G401.6 (cell line): ENCODE data around the gene STRIP2.
"Not testable (repeated sequence)": the region's sequence is repeated elsewhere in the genome, so short reads cannot be mapped to it uniquely, and the experiment has no call there.

Experiments used
- FAIRE-seq: peaks from 2 replicates; lab custom pipeline; 2012; peaks lifted over from hg19 to GRCh38; lab: Jason Lieb, UNC

STRIP2 gene, protein sequence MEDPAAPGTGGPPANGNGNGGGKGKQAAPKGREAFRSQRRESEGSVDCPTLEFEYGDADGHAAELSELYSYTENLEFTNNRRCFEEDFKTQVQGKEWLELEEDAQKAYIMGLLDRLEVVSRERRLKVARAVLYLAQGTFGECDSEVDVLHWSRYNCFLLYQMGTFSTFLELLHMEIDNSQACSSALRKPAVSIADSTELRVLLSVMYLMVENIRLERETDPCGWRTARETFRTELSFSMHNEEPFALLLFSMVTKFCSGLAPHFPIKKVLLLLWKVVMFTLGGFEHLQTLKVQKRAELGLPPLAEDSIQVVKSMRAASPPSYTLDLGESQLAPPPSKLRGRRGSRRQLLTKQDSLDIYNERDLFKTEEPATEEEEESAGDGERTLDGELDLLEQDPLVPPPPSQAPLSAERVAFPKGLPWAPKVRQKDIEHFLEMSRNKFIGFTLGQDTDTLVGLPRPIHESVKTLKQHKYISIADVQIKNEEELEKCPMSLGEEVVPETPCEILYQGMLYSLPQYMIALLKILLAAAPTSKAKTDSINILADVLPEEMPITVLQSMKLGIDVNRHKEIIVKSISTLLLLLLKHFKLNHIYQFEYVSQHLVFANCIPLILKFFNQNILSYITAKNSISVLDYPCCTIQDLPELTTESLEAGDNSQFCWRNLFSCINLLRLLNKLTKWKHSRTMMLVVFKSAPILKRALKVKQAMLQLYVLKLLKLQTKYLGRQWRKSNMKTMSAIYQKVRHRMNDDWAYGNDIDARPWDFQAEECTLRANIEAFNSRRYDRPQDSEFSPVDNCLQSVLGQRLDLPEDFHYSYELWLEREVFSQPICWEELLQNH

DNA sequence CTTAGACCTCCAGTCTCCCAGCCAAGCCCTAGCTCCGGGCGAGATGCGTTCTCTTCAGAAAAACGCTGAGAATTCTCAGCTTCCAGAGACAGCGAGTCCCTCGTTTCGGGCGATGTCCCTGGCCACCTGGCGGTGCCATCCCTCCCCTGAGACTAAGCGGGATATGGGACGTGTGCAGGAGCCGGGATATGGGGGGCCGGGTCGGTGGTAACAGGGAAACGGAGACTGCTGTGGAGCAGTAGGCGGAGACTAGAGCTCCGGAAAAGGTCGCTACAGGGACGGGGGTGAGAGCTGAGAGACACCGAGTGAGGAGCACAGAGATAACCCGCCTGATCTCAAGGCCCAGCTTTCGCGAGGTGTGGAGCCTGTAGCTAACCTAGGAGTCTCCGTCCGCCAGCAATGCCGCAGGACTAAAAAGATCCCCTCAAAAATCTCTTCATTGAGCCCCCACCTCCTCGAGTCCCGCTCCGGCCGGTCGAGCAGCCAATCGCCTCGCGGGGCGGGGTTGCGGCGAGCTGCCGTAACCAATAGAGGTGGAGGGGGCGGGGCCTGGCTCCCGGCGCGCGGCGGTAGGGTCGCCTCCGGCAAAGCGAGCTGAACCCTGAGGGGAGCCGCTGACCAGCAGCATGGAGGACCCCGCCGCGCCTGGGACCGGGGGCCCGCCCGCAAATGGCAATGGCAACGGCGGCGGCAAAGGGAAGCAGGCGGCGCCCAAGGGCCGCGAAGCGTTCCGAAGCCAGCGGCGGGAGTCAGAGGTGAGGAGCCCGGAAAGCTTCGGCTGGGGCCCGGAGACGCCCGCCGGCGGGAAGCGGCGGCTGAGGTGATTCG lies at the start of gene STRIP2:
Gene STRIP2 (plus strand): TSS at position 586 of the 828 bp plus-strand sequence. CDS start 41 bp downstream, at position 627.
- FAIRE-seq, result peak; percentile 21

DNA sequence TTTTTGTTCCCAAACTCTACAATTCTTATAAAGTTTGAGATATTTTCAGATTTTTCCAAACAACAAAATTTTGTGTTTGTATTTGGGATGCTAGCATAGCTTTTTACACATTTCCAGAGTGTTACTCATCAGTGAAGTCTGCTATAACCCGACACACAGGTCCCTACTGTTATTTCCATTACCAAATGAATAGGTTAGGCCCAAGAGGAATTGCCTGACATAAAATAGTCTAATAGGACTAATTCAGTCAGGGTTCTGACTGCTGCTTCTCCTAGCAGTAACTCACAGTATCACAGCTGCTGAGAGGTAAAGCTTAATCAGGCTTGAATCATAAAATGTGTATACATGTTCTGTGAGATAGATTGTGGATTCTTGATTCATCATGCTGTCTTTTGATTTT lies 49.1 kb upstream of the STRIP2 start:
- no peak for FAIRE-seq

DNA sequence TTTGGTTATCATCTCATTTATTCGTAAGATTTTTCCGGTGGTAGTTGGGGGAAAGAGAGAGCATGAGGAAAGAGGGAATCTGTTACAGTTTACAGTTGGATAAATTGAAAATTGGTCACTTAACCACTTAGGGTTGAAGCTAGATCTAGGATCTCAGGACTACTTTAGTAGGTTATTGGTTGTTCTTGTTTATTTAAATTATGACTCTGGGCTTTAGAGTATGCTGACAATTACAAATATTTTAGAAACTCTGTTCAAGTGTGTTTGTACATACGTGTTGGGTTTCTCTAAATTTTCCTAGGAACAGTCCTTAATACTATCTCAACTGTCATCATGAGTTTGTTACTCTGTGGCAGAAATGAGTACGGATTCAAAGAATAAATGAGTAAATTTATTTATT lies 48.6 kb upstream of the STRIP2 start:
- no peak for FAIRE-seq

DNA sequence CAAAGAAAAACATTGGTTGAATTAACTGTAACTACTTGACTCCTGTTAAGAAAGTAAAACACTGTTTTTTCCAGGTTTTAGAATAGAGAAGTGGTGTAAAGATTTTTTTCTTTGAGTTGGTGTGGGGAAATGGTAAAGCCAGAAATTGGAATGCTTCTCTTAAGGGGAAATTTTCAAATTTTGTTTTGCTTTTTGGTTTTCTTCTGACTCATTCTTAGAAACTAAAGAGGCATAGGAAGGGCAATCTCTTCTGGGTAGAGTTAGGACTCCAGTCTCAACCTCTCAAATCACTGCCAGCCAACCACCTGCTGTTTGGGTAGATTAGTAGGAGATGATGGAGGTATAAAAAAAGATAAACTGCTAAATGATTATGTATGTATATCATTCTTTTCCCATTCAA lies 47.7 kb upstream of the STRIP2 start:
- FAIRE-seq, result no peak

DNA sequence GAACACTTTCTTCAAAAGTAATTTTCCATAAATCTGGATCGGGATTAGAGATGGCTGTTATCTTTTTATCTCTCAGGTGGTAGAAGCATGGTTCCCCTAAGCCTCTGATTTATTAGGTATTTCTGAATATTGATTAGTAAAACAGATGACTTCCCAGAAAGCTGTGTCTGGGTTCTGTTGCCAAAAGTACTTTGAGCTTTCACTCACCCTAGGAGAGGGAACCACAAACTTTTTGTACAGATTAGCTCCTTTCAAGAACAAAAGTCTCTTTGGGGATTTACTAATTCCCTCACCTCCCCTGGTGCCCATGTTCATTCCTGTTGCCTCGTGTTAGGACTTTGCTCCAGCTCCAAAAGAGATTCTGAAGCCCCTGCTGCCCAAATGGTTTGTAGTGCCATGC lies 46.7 kb upstream of the STRIP2 start:
- FAIRE-seq, result no peak

DNA sequence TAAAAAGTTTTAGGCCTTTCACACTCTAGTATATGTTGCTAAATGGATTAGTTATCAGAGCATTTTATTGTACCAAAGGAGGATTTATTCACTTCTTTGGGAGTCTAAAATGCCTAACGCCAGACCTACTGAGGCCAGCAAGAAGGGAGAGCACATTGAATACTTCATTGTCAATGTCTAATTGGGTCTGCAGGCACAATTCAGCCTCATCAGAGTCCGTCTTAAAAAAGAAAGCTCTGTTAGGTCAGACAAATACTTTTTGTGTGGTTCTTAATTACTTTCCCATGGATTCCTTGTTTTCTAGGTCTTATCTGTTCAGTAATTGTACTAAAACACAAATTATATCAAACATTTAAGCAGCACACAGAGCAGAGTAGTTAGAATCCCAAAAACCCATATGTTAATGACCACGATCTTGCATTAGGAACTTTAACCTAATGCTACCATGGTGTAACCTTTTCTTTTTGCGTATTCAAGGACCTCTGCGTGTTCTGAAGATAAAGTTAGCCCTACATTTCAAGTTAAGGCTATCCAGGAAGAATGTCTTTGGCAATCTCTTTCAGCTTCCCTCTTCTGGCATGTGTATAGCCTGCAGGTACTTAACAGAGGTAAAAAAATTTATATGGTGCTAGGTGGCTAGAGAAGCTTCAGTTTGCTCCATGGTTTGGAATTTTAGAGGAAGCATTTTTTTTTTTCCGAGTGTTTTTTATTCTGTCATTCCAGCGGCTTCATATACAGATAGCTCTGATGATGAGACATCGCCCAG lies 45.7 kb upstream of the STRIP2 start:
- no peak for FAIRE-seq

DNA sequence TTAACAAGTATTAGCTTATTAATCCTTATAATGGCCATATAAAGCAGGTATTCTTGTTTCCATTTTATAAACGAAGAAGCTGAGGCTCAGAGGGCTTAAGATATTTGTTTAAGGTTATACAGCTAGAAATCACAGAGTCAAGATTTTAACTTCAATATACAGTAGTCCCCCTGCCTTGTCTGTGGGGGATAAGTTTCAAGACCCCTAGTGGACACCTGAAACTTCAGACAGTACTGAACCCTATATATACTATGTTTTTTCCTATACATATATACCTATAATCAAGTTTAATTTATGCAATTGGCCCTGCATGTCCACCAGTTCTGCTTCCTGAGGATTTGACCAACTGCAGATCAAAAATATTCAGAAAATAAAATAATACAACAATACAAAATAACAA lies 44.4 kb upstream of the STRIP2 start:
- FAIRE-seq, result no peak

DNA sequence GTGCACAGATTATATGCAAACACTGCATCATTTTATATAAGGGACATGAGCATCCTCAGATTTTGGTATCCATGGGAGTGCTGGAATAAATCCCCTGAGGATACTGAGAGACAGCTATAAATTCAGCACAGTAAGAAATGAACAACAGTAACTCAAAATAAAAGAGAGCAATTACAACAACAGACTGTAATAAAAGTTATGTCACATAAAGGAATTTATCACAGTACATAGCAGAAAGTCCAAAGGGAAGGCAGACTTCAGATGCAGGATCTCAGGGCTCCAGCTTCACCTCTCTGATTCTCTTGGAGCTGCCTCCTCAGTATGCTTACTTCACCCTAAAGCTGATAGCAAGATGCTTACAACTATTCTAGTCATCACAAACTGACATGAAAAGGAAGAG lies 43.9 kb upstream of the STRIP2 start:
- no peak for FAIRE-seq

DNA sequence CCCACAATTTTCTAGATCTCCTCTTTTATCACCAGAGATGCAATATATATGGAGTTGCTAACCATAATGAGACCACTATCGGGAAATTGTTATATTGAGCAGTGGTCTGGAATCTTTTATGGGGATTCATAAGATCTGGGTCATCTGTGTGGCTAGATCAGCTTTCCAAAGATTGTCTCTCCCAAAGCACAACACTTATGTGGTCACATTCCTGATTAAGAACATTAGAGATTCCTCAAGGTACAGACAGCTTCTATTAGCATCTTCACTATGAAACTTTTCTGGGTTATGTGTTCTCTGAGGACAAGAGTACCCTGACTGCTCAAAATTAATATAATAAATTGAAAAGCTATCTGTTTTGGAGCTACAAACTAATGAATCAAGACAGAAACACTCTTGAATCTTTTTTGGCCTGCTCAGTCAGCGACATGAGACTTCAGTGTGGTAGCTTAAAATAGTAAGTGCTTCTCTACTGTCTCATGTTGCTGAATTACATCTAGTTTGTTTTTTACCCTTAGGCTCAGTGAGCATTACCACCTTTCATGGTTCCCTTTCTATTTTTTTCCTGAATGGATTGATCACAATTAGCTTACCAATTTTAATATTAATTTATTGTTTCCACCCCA lies 42.6 kb upstream of the STRIP2 start:
- no peak for FAIRE-seq

DNA sequence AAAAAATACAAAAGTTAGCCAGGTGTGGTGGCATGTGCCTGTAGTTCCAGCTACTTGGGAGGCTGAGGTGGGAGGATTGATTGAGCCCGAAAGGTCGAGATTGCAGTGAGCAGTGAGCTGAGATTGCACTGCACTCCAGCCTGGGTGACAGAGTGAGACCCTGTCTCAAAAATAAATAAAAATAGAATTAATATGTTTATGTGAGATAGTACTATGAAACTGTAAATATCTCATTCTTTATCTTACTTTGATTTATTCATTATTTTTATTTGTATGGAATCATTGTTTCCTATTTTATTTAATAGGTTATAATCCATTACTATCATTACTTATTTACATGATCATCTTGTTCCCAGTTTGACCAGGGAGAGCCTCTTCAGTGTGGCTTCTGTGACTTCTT lies 41.0 kb upstream of the STRIP2 start:
- FAIRE-seq, result no peak

DNA sequence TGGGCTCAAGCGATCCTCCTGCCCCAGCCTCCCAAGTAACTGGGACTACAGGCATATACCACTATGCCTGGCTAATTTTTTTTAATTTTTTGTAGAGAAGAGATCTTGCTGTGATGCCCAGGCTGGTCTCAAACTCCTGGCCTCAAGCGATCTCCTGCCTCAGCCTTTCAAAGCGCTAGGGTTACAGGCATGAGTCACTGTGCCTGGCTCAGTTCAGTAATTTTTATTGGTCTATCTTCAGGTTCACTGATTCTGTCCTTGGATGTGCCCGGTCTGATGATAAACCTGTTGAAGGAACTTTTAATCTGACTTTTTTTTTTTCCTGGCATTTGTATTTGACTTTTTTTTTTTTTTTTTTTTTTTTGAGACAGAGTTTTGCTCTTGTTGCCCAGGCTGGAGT lies 40.1 kb upstream of the STRIP2 start:
- no peak for FAIRE-seq

DNA sequence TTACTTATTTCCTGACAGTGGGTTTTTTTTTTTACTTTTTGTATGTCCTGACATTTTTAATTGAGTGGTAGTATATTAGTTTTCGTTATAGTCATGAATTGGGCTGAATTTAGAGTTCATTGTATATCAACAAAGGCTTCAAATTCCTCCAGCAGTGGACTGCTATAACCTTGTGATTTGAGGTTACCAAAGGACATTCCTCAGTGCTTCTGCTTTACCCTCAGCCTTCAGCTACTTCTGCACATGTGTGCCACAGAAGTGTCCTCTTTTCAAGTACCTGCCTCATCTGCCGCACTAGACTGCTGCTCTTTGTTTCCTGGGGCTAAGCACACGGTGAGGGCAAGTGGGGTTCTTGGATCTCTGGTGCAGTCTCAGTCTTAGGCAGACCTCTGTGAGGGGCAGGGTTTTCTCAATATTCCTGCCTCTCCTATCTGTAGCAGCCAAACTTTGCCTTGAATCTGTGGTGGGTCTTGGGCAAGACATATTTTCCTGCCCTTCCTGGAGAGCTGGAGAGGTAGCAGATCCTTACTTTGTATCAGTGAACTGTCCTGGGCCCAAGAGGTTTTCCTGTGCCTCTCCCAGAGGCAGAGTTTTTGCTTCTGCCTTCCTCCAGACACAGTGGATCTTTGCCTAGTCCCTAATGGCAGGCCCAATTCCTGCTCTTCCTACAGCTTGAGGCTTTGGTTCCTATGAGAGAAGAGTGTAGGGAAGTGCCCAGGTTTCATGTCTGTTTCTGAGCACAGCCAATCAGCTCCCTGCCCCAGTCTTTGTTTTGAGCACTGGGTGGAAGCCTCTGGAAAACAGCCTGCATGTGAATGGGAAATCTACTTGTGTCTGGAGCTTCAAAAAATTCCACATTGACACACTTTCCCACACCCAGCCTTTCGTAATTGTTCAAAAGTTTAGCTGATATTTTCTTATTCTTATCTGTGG lies 39.0 kb upstream of the STRIP2 start:
- FAIRE-seq, result no peak

DNA sequence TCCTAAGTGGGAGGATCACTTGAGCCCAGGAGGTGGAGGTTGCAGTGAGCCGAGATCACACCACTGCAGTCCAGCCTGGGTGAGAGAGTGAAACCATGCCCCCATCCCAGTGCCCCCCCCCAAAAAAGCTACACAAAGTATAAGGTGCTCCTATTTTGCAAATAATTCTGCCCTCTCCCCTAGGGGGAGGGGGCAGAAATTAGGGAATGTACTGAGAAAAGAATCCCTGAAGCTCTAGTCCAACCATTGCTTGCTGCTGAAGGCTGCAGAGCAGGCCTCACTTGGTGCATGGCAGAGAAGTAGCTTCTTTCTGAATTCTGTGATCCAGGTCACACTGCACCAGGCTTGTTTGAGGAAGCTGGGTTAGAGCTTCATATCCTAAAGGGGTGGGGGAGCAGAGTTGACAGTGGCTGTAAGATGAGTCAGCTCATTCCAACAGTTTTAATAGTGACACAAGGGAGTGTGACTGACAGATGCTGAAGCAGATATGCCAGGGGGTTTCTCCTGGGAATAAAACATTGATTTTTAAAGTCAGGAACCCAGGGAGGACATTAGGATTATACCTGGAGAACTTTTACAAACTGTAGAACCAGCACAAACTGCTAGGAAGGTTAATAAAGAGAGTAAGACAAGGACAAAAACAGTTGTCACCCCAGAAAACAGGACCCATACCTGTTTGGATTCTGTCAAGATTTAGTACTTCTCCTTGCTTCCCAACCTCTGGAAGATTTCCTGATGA lies 32.8 kb upstream of the STRIP2 start:
- FAIRE-seq, result no peak

DNA sequence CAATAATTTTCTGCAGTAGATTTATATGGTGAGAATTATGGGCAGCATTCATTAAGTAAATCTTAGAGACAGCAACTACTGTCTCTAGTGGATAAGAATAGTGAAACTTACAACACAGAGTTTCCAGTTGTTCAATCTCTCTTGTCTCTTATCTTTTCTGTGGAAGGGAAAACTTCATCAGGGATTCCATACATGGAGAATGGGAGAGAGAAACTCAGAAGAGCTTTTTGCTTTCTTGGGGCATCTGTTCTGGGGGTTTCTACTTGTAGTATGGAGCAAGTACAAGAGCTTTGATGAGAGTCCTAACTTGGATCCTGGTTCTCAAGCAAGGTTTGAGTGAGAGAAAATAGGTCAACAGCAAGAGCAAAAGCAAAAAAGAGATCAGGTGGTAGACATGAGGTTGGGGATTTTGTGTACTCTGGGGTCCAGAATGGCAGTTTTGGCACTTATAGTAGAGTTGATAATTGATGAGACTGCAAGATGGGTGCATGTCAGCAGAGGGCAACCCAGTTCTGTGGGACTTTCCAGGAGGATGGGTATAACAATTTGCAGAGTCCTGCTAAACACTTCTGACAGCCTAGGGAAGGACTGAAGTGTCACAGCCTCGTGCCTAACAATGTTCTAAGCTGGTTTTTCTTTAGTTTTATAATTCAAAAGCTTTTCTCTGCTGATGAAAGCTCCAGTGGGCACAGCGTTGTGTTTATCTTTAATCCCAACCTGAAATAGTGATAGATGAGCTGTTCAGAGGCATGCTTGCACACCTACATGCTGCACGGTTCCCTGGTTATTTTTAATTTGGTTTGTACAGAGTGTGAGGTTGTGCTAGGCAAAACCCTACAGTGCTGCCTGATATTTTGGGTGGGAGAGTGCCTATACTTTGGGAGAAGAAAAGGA lies 32.0 kb upstream of the STRIP2 start:
- no peak for FAIRE-seq

DNA sequence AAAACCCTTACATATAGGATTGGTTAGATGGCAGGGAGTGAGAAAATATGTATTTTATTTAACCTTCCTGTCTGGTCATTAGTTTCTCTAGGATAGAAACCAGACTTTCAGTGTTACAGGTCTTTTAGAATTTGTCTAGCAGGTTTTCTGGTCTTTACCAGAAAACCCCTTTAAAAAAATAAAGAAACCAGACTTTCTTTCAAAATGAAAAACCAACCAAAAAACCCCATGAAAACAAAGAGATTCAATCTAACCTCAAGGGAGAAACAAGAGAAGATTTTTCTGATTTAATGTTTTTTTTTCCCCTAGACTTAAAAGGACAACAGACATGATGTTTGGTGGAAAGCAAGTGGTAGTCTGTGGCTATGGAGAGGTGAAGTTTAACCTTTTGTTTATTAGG lies 28.7 kb upstream of the STRIP2 start:
- no peak for FAIRE-seq

DNA sequence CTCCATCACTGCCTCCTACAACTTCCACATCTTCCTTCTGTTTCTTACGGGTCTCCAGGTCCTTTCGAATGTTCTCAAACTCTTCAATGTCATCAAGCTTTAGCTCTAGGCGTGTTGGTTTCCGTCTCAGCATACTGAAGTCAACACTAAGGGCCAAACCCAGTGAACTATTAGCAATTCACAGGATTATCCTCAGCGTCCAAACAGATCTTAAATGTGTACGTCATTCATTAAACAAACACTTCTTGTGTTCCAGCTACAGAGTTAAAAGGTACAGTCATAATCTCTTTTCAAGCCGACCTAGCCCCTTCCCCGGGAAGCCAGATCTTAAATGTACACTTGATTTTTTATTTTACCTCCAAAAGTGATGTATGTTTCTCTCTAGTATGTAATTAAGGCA lies 24.0 kb upstream of the STRIP2 start:
- FAIRE-seq, result not testable (repeated sequence)

DNA sequence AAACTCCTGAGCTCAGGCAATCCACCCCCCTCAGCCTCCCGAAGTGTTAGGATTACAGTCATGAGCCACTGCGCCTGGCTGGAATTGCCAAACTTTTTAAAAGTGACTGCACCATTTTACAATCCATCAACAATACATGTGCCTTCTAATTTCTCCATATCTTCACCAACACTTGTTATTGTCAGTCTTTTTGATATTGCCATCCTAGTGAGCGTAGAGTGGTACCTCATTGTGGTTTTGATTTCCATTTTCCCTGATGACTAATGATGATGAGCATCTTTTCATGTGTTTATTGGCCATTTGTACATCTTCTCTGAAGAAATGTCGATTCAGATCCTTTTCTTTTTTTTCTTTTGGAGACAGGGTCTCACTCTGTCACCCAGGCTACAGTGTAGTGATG lies 21.7 kb upstream of the STRIP2 start:
- no peak for FAIRE-seq

DNA sequence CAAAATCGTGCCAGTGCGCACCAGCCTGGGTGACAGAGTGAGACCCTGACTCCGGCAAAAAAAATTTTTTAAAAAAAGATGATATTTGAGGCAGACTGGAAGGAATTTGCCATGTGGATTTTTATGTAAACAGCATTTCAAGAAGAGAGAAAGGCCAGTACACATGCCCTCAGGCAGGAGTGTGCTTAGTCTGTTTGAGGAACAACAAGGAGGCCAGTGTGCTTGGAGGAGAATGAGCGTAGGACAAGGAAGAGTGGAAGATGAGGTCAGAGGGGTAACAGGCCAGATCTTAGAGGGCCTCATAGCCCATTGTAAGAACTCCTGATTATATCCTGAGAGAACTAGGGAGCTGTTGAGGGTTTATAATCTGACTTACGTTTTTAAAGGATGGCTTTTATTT lies 17.2 kb upstream of the STRIP2 start:
- no peak for FAIRE-seq
